Body of pancreas (tissue), 4 donors: ENCODE measurements around the gene STK17A.

ENCODE experiments used
- CTCF ChIP-seq, 7 experiments: fragments of 450-650 bp in 4 of 7; fragments of 200-600 bp in 3 of 7; sonication (generic) in 3 of 7; IDR thresholded peaks; one replicate each; pipeline ENCODE4 v1.5.1; 2016 to 2019; ENCODE audit warnings: antibody characterized with exemption in 7 of 7
- POLR2A ChIP-seq, 3 donors: fragments of 450-650 bp; IDR thresholded peaks; one replicate each; pipeline ENCODE4 v1.6.1; 2016; ENCODE audit warnings: antibody characterized with exemption in 3 of 3, mild to moderate bottlenecking in 2 of 3

- no peak for TF ChIP-seq CTCF (IDR thresholded peaks at IDR 0.05)
- TF ChIP-seq POLR2A (IDR thresholded peaks at IDR 0.05): peak in 2 of 3 donors; percentile 31 to 39
Observed at GRCh38 chr7:43647673-43648472, 65.0 kb downstream of the STK17A start.
